ENCODE results near the gene PRMT3. TPM values are rescaled to one million over a fixed set of nuclear protein-coding genes. Genes with fewer than 3 reads are reported as not detected.

The PRMT3 gene
- total RNA-seq, 1 donor from 2014 or later = 39.2 TPM

GRCh38 chr11:20448834-20449233 lies 61.3 kb downstream of the PRMT3 start:
- DNase-seq (ENCODE audit: low spot score) = no peak
- H3K36me3 Mint-ChIP-seq (ENCODE audit: low read depth) = peaks cover 23% of the 10 kb centered on the region
- H3K4me1 Mint-ChIP-seq (ENCODE audit: low read depth) = peaks cover 10% of the 10 kb centered on the region
- H3K9me3 Mint-ChIP-seq = no peaks in the 10 kb centered on the region
- no peak overlapping the region for H3K4me3 Mint-ChIP-seq (ENCODE audit: low read depth)
- intact Hi-C loops (cut with micrococcal nuclease) = no loop called here
- no peak overlapping the region for H3K27ac Mint-ChIP-seq
- no peaks in the 10 kb centered on the region for H3K27me3 Mint-ChIP-seq (ENCODE audit: low read depth)

- Mint-ChIP-seq H3K4me3 (ENCODE audit: low read depth) (no peak overlapping the region), H3K4me1 (ENCODE audit: low read depth) (peaks cover 10% of the 10 kb centered on the region), H3K27ac (no peak overlapping the region), H3K27me3 (ENCODE audit: low read depth) (no peaks in the 10 kb centered on the region), H3K9me3 (no peaks in the 10 kb centered on the region), H3K36me3 (ENCODE audit: low read depth) (peaks cover 33% of the 10 kb centered on the region)
- no peak for DNase-seq (ENCODE audit: low spot score)
- intact Hi-C loops (cut with micrococcal nuclease) = no loop called here
Measured at GRCh38 chr11:20450829-20451228, 63.3 kb downstream of the PRMT3 start.

- intact Hi-C loops (cut with micrococcal nuclease) = no loop called here
- no peaks in the 10 kb centered on the region for H3K27me3 Mint-ChIP-seq (ENCODE audit: low read depth)
Measured at GRCh38 chr11:20451568-20451967, 64.1 kb downstream of the PRMT3 start.

GRCh38 chr11:20452585-20452984 lies 65.1 kb downstream of the PRMT3 start:
- H3K36me3 Mint-ChIP-seq (ENCODE audit: low read depth) = peaks cover 38% of the 10 kb centered on the region
- H3K27ac Mint-ChIP-seq = no peak overlapping the region
- DNase-seq (ENCODE audit: low spot score) = no peak
- H3K9me3 Mint-ChIP-seq = no peaks in the 10 kb centered on the region
- H3K27me3 Mint-ChIP-seq (ENCODE audit: low read depth) = no peaks in the 10 kb centered on the region
- H3K4me1 Mint-ChIP-seq (ENCODE audit: low read depth) = peaks cover 10% of the 10 kb centered on the region
- intact Hi-C loops (cut with micrococcal nuclease) = no loop called here
- H3K4me3 Mint-ChIP-seq (ENCODE audit: low read depth) = no peak overlapping the region

More at GRCh38 chr11:20451568-20451967, 64.1 kb downstream of the PRMT3 start:
- H3K27ac Mint-ChIP-seq = no peak overlapping the region
- H3K36me3 Mint-ChIP-seq (ENCODE audit: low read depth) = peaks cover 33% of the 10 kb centered on the region
- no peak overlapping the region for H3K4me3 Mint-ChIP-seq (ENCODE audit: low read depth)
- peaks cover 10% of the 10 kb centered on the region for H3K4me1 Mint-ChIP-seq (ENCODE audit: low read depth)
- no peaks in the 10 kb centered on the region for H3K9me3 Mint-ChIP-seq
- no peak for DNase-seq (ENCODE audit: low spot score)

- Mint-ChIP-seq H3K4me1 (ENCODE audit: low read depth) (peaks cover 10% of the 10 kb centered on the region), H3K36me3 (ENCODE audit: low read depth) (peaks cover 40% of the 10 kb centered on the region), H3K9me3 (no peaks in the 10 kb centered on the region), H3K27ac (no peak overlapping the region), H3K27me3 (ENCODE audit: low read depth) (no peaks in the 10 kb centered on the region), H3K4me3 (ENCODE audit: low read depth) (no peak overlapping the region)
- DNase-seq (ENCODE audit: low spot score) = no peak
- intact Hi-C loops (cut with micrococcal nuclease) = no loop called here
Measured at GRCh38 chr11:20453657-20454316, 66.3 kb downstream of the PRMT3 start.

GRCh38 chr11:20457001-20457799 lies 69.7 kb downstream of the PRMT3 start:
- Mint-ChIP-seq H3K36me3 (ENCODE audit: low read depth) (peaks cover 35% of the 10 kb centered on the region), H3K27ac (no peak overlapping the region), H3K9me3 (no peaks in the 10 kb centered on the region), H3K27me3 (ENCODE audit: low read depth) (no peaks in the 10 kb centered on the region), H3K4me3 (ENCODE audit: low read depth) (no peak overlapping the region), H3K4me1 (ENCODE audit: low read depth) (peaks cover 1% of the 10 kb centered on the region)
- no peak for DNase-seq (ENCODE audit: low spot score)
- intact Hi-C loops (cut with micrococcal nuclease) = no loop called here

- intact Hi-C loops (cut with micrococcal nuclease) = no loop called here
- Mint-ChIP-seq H3K27ac (no peak overlapping the region), H3K4me3 (ENCODE audit: low read depth) (no peak overlapping the region), H3K27me3 (ENCODE audit: low read depth) (no peaks in the 10 kb centered on the region), H3K9me3 (no peaks in the 10 kb centered on the region), H3K36me3 (ENCODE audit: low read depth) (peaks cover 31% of the 10 kb centered on the region), H3K4me1 (ENCODE audit: low read depth) (peaks cover 1% of the 10 kb centered on the region)
- no peak for DNase-seq (ENCODE audit: low spot score)
Measured at GRCh38 chr11:20457934-20458680, 70.6 kb downstream of the PRMT3 start.

GRCh38 chr11:20458905-20459632 lies 71.6 kb downstream of the PRMT3 start:
- no peak overlapping the region for H3K27ac Mint-ChIP-seq
- H3K4me3 Mint-ChIP-seq (ENCODE audit: low read depth) = no peak overlapping the region
- H3K36me3 Mint-ChIP-seq (ENCODE audit: low read depth) = peaks cover 25% of the 10 kb centered on the region
- no peak for DNase-seq (ENCODE audit: low spot score)
- H3K9me3 Mint-ChIP-seq = no peaks in the 10 kb centered on the region
- intact Hi-C loops (cut with micrococcal nuclease) = no loop called here
- peaks cover 1% of the 10 kb centered on the region for H3K4me1 Mint-ChIP-seq (ENCODE audit: low read depth)
- H3K27me3 Mint-ChIP-seq (ENCODE audit: low read depth) = no peaks in the 10 kb centered on the region

- no peak for DNase-seq (ENCODE audit: low spot score)
- Mint-ChIP-seq H3K9me3 (no peaks in the 10 kb centered on the region), H3K36me3 (ENCODE audit: low read depth) (peaks cover 27% of the 10 kb centered on the region), H3K27ac (no peak overlapping the region), H3K4me1 (ENCODE audit: low read depth) (peaks cover 1% of the 10 kb centered on the region), H3K4me3 (ENCODE audit: low read depth) (no peak overlapping the region), H3K27me3 (ENCODE audit: low read depth) (no peaks in the 10 kb centered on the region)
- intact Hi-C loops (cut with micrococcal nuclease) = no loop called here
Measured at GRCh38 chr11:20459865-20460264, 72.3 kb downstream of the PRMT3 start.

GRCh38 chr11:20464518-20464917 lies 77.0 kb downstream of the PRMT3 start:
- Mint-ChIP-seq H3K4me3 (ENCODE audit: low read depth) (no peak overlapping the region), H3K36me3 (ENCODE audit: low read depth) (peaks cover 32% of the 10 kb centered on the region), H3K27me3 (ENCODE audit: low read depth) (no peaks in the 10 kb centered on the region), H3K9me3 (no peaks in the 10 kb centered on the region), H3K4me1 (ENCODE audit: low read depth) (peaks cover 6% of the 10 kb centered on the region), H3K27ac (no peak overlapping the region)
- no peak for DNase-seq (ENCODE audit: low spot score)
- intact Hi-C loops (cut with micrococcal nuclease) = no loop called here

- Mint-ChIP-seq H3K9me3 (peaks cover 4% of the 10 kb centered on the region), H3K27ac (no peak overlapping the region), H3K4me3 (ENCODE audit: low read depth) (no peak overlapping the region), H3K36me3 (ENCODE audit: low read depth) (peaks cover 53% of the 10 kb centered on the region), H3K27me3 (ENCODE audit: low read depth) (no peaks in the 10 kb centered on the region), H3K4me1 (ENCODE audit: low read depth) (peaks cover 5% of the 10 kb centered on the region)
- DNase-seq (ENCODE audit: low spot score) = no peak
- intact Hi-C loops (cut with micrococcal nuclease) = no loop called here
Measured at GRCh38 chr11:20467487-20468185, 80.1 kb downstream of the PRMT3 start.

- H3K27me3 Mint-ChIP-seq (ENCODE audit: low read depth) = no peaks in the 10 kb centered on the region
- peaks cover 4% of the 10 kb centered on the region for H3K9me3 Mint-ChIP-seq
- no peak overlapping the region for H3K27ac Mint-ChIP-seq
- H3K36me3 Mint-ChIP-seq (ENCODE audit: low read depth) = peaks cover 54% of the 10 kb centered on the region
- peaks cover 9% of the 10 kb centered on the region for H3K4me1 Mint-ChIP-seq (ENCODE audit: low read depth)
- H3K4me3 Mint-ChIP-seq (ENCODE audit: low read depth) = no peak overlapping the region
- intact Hi-C loops (cut with micrococcal nuclease) = no loop called here
- no peak for DNase-seq (ENCODE audit: low spot score)
Measured at GRCh38 chr11:20470348-20470747, 82.8 kb downstream of the PRMT3 start.
